HG02981 (cell line): ENCODE results near the gene CFAP299.
"Not testable (repeated sequence)": the region's sequence is repeated elsewhere in the genome, so short reads cannot be mapped to it uniquely, and the experiment has no call there.

ENCODE experiments used
- ATAC-seq: cut with Tn5 transposase; IDR thresholded peaks from one replicate; pipeline ENCODE4 v1.9.1; 2021; ENCODE audit warnings: mild to moderate bottlenecking, moderate library complexity; ENCODE audit not compliant: unreplicated experiment

The CFAP299 gene

DNA sequence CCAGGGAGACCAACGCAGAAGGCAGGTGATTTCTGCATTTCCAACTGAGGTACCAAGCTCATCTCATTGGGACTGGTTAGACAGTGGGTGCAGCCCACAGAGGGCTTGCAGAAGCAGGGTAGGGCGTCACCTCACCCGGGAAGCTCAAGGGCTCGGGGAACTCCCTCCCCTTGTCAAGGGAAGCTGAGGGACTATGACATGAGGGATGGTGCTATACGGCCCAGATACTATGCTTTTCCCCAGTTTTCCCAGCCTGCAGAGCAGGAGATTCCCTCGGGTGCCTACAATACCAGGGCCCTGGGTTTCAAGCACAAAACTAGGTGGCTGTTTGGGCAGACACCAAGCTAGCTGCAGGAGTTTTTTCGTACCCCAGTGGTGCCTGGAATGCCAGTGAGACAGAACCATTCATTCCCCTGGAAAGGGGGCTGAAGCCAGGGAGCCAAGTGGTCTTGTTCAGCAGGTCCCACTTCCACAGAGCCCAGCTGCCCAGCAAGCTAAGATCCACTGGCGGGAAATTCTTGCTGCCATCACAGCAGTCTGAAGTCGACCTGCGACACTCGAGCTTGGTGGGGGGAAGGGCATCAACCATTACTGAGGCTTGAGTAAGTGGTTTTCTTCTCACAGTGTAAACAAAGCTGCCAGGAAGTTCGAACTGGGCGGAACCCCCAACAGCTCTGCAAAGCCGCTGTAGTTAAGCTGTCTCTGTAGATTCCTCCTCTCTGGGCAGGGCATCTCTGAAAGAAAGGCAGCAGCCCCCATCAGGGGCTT, 103.9 kb downstream of the CFAP299 start:
- ATAC-seq, result not testable (repeated sequence)

DNA sequence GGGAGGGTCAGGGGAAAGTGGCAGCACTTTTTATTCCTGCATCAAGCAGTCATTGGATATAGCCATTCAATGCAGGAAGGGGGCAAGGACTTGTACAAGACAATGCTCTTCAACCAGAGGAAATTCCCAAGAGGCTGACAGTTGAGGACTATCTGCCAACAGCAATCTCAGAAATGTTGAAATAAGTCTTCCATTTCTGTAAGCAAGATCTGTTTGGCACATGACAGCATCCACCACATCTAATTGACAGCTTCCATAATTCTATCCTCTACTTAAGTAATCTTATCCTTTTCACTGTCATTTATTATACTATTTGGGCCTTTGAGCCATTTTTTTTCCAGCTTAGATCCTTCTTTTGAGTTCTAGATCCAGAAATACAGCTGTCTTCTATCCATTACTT, 110.7 kb downstream of the CFAP299 start:
- ATAC-seq, result no peak

DNA sequence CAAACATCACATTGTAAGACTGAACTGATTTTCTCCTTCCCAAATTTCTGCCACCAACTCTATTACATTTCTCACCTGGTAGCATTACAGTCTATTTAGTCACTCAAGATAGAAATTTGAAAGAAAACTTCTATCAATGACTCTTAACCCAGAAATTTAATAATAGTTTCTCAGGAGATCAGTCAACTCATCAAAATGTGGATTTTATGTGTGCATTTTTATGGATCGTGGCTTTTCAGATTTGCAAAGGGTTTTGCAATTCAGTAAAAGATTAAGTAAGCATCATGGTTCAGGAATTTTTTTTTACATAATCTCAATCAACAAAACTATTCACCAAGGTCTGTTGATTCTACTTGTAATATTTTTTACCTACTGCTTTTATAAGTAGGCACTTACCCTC, 111.1 kb downstream of the CFAP299 start:
- ATAC-seq, result no peak

DNA sequence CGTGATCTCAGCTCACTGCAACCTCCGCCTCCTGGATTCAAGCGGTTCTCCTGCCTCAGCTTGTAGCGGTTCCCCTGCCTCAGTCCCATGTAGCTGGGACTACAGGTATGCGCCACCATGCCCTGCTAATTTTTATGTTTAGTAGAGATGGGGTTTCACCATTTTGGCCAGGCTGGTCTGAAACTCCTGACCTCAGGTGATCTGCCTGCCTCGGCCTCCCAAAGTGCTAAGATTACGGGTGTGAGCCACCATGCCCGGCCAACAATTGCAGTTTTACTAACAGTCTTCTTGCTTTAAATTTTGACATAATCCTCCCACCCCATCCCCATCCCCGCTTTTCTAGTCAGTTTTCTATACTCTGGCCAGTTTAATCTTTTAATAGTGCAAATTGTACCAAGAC, 112.0 kb downstream of the CFAP299 start:
- ATAC-seq, result no peak

DNA sequence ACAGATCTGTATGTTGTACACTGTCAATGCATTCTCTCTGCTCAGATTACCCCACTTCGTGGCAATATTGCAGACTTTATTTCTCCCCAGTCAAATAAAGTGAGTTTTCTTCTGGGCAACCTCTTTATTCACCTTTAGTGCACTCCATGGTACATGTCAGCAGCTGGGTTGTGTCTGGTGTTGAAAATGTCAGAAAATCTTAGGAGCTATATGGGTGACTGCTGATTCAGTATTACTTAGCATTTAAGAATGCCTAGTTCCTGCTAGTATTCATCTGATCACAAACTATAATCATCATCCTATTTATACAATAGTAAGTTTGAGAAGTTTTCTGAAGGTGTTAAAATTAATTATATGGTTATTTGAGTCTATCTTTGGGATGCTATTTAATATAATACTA, 112.5 kb downstream of the CFAP299 start:
- ATAC-seq, result no peak

DNA sequence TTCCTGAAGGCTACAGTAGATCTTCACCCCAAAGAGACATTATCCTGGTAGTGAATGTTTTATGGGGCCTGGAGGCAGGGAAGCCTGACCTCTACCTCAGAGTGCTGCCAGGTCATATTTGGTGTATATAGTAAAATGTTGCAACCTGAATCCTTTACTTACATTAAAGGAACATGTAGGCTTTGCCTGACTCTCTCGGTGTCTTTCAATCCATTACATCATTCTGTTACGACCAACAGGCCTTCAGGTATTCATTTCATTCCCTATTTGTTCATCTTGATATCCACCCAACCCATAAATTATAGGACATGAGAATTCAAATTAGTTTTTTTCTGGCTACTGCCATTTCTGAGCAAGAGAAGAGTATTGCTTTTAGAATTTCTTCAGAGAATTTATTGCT, 116.5 kb downstream of the CFAP299 start:
- ATAC-seq, result no peak

DNA sequence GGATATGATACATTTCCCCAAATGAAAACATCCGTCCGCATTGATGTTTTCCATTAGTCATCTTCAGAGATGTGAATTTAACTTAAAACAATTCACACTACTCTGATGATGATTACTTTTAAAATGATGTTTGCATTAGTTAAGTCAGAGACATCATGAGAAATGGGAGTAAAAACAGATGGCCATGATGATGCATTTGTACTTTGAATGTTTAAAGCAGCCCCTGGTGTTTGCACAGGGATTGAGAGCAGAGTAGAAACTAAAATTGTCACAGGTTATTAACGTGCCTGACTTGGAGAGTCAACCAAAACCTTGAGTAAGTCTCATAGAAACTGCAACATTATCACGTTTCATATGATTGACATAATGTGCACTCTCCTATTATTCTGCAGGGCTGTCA, 117.2 kb downstream of the CFAP299 start:
- ATAC-seq, result no peak

DNA sequence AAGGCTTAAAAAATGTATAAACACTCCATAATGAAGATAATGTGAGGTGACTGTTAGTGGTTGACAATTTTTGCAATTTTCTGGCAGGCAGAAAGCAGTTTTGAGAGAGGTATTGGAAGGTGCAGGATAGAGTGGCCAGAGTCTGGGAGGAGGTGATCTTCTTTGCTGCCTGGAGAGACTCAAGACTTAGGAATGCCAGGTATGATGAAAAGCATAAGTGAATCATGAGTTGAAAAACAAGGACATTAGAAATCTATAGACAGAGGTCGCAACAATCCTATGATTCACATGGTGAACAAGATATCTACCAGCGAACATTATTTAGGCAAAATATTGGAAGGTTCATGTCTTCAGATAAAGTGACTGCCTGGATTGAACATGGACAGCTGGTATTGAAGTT, 118.5 kb downstream of the CFAP299 start:
- no peak for ATAC-seq

DNA sequence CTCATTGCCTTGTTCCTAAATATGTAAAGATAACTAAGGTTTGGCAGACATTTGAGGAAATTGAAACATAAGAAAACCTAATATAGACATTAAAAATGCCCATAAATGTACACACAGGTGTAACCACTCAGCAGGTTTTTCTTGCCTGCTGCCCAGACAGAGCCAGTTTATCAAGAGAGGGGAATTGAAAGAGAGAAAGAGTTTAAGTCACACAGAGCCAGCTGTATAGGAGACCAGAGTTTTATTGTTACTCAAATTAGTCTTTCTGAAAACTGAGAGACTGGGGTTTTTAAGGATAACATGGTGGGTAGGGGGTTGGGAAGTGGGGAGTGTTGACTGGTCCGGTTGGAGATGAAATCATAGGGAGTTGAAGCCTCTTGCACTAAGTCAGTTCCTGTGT, 119.0 kb downstream of the CFAP299 start:
- ATAC-seq, result no peak

DNA sequence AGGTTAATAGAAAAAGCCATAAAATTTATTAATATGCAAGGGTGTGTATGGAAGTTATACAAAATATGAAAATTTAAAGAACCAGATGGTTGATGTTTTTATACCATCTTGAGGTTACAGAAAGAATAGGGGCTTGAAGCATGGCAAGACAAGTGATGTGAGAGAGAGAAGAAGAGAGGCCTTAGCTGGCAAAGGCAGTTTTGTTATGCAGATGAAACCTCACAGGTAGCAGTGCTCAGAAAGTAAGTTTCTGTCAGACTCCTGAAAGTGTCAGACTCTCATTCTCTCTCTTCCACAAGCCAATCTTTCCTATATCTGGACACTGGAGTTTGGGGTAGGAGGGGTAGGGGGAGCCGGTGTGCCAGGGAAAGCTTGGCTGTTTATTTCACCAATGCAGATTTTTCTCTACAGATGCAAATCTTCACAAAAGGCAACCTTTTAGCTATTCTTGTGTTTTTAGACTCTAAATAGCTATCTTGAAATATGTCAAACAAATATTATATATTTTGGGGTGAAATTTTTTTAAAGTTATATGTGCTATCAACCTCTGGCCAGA, 124.5 kb downstream of the CFAP299 start:
- ATAC-seq, result no peak

DNA sequence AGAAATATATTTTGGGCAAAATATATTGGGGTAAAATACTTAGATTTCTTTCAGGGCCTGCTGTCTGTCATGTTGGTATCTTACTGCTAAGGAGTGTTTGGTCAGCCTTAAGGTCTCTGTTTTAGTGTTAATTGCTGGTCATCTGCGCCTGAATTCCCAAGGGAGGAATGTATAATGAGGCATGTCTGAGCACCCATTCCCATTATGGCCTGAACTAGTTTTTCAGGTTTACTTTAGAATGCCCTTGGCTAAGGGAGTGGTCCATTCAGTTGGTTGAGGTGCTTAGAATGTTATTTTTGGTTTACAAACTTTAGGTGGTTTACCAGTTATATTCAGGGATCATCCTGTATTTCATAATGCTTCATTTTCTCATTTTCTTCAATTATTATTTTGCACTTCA, 125.9 kb downstream of the CFAP299 start:
- ATAC-seq, result no peak

DNA sequence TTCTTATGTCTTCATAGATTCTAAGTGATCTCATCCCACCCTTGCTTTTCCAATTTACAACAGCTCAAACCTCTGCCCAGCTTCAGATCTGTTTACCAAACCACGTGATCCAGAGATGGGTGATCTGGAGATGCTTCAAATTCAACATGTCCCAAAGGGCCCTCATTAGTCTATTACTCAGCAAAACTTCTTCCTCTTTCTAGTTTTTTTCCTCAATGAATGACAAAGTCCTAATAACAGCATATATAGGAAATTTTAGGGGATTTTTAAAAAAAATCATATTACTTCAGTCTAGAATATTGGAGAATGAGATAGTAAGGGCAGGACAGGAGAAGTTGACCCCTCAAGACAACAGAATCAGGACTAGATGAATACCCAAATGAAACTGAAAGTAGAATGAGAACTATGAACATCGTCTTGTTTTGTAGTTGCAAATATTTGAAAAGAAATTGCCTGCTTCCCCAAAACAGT, 127.1 kb downstream of the CFAP299 start:
- peak; percentile 81 for ATAC-seq

DNA sequence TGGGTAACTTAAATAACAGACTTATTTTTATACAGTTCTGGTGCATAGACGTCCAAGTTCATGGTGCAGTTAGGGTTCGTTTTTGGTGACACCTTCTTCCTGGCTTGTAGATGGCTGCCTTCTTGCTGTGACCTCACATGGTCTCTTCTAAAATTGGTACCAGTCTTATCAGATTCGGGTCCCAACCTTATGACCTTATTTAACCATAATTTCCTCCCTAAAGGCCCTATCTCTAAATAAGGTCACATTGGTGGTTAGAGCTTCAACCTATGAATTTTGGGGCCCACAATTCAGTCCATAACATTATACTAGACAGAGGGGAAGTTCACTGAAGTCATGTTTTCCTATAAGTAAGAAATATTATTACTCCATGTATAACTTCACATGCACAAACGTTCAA, 128.0 kb downstream of the CFAP299 start:
- no peak for ATAC-seq

DNA sequence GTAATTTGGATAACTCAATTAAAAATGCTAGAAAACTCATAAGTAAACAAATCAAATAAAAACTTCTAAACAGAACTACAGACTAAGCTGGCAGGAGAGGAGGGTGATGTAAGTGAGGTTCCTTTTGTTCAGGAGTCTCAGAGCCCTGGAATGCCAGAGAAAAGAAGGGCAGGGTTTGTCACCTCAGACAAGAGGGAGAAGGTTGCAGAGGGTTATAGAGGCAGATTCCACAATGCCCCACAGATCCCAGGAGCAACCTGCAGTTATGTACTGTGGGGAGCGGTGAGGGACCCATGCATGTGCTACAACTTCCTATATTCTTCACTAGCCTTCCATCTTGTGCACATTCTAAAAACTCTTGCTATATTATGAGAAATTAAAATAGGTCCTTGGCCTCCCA, 129.7 kb downstream of the CFAP299 start:
- no peak for ATAC-seq

DNA sequence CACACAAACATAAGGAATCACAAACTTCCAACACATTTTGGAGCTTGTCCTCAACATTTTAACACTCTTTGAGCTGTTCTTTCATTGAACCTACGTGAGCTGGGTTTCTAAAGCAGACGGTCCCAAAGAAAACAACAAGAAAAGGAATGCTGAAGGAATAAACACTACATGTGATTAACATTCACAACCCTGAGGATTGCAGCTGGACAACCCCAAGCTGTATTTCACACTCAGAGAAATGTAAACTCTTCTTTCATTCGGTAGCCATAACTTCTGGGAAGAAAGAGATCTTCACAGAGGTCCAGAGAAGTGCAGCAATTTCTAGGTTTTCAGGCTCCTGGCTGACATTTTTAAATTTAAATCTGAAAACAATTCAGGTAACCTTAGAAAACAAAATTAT, 130.2 kb downstream of the CFAP299 start:
- no peak for ATAC-seq

DNA sequence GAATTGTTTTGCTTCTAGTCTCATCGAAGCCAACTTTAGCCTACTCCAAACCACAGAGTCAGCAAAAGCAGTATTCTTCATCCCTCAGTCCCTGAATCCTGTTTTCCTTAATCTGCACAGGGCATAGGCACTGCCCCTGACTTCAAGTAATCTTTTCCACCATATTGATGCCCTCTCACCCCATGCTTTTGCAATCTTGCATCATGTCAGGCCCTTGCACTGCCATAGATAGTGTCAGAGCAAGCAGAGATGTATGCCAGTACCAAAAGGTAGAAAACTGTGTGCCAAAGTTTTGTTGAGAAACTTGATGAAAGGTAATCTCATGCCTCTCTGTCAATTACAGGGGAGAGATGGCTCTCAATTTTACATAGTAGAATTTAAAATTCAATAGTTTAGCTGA, 131.1 kb downstream of the CFAP299 start:
- ATAC-seq, result no peak

DNA sequence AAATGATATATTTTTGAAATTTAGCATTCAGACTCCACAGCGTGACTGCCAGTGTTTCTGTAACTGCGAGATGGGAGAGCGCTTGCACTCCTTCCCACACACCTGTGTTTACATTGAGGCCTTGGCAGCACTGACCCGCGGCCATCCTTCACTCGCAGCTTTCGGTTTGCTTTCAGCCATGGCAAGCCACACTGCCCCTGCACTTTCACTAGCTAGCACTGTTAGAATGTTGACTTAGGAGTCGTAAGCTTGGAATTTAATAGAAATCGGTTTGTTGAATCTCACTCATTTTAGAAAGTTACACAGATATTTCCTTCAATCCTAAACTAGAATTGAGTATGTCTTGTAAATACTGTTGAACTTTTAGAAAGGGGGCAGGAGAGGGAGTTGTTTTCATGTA, 136.2 kb downstream of the CFAP299 start:
- no peak for ATAC-seq

DNA sequence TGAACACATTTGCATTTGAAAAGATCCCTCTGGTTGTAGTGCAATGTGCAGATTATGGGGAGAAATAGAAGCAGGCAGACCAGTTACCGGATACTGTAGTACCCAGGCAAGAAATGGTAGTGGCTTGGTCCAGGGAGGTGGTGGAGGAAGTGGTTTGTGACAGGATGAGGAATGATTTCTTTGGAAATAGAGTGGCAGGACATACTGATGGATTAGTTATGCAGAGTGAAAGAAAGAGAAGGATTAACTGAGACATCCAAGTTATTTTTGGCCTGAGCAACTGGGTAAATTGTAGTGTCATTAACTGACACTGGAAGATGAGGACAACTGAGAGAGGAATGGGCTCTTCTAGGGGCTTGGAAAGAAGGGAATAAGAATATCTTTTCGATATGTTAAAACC, 139.7 kb downstream of the CFAP299 start:
- no peak for ATAC-seq

DNA sequence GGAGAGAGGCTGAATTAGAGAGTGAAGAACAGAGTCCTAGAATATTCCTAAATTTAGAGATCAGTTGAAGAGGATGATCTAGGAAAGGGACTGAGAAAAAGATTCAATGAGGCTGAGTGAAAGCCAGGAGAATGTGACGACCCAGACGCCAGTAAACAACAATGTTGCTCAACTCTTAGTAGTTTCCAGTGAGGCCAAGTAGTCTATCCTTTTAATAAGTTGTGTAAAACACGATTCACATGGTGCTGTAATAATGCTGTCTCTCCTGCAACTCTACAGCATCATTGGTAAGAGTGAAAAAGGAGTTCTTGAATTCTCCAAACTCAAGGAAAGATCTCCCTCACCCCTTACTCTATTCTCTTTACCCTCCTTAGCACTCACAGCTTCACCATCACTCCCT, 140.3 kb downstream of the CFAP299 start:
- ATAC-seq, result no peak

DNA sequence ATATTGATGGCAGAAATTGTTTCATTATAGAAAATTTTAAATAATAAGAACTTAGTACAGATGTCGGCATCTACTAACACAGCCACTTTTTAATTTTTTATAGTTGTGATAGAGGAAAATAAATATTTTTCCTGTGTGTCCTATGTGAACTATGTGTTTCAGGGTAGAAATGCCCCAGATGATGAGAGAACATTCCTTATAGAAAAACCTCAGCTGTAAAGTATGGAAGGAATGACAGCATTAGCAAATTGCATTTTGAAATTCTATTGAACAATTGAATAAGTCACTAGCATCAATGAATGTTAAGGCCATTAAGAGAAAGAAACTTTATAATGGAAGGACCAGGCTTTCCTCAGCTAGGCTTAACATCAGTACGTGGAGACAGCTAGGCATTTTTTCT, 149.2 kb downstream of the CFAP299 start:
- no peak for ATAC-seq

DNA sequence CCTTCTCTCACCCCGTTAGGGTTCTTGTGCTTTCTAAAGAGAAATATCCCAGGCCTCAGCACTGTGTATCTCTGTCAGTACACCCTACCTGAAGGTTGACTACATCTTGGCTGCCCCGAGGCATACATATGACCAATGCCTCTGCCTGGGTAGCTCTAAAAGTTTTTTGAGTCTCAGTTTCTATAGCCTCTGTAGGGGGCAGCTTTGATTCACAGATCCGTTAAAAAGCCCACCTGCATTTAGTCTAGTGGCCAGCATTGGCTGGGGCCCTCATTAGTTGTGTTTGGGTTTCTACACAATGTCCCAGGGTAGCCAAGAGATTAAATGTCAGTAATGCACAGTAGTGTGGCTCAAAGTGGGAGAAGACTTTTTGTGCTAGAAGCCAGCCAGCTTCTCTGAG, 151.1 kb downstream of the CFAP299 start:
- ATAC-seq, result no peak

DNA sequence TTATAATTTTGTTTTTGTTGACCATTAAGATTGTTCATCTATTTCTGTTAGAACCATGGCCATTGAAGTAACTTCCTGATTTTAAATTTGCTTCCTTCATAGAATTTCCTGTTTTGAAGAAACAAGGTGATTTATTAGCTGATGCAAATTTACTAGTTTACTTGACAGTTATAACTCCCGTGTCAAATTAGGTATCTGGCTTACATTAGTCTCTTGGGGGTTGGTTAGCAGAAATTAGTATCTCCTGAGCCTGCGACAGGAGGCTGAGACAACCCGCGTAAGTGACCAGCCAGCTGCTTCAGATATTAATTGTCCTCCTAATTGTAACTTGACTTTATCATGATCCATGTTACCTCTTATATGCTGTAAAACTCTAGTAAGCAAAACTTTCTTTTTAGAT, 154.3 kb downstream of the CFAP299 start:
- ATAC-seq, result no peak

DNA sequence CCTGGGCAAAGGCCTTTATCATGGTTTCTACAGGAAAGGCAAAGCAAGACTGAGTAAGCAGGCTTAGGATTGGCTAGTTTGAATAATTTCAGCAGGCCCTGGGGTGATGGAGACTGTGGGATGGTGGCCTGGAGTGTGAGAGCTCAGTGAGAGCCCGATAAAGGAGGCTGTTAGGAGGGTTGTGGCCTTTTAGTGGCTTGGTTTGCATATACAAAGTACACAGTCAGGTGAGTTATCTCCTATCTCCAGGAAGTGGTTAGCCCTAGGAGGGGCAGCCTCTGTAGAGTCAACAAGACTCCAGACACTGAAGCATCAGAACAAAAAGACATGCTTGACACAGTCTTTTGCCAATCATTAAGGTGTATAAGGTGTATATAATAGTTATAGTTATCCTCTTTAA, 157.2 kb downstream of the CFAP299 start:
- ATAC-seq, result peak; percentile 77
